ENCODE data around the gene RGMB.

DNA sequence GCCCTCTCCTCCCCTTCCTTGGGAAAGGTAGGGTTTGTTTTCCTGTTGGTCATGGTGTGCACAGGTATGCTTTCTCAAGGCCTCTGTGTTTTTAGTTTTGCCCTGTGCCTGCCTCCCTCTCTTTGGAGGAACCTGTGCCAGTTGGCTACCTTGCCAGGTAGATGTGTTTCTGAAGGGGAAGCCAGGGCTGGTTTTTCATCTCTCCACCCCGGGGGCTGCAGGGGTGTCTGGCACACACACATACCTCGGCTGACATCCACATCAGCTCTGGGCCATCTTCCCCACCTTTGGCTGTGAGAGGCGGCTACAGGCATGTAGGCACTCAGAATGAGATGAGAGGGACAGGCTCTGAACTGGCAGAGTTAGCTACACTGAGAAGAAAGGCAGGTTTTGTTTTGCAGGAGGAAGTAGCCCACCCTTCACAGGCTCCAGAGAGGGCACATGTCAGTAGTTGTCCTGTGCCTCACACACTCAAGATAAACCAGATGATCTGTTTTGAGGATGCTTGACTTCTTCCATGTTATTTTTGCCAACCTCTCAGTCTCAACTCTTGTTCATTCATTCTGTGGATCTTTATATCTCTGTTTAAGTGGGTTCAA, 9.7 kb downstream of the RGMB start:
- TF ChIP-seq, protein P1, sequence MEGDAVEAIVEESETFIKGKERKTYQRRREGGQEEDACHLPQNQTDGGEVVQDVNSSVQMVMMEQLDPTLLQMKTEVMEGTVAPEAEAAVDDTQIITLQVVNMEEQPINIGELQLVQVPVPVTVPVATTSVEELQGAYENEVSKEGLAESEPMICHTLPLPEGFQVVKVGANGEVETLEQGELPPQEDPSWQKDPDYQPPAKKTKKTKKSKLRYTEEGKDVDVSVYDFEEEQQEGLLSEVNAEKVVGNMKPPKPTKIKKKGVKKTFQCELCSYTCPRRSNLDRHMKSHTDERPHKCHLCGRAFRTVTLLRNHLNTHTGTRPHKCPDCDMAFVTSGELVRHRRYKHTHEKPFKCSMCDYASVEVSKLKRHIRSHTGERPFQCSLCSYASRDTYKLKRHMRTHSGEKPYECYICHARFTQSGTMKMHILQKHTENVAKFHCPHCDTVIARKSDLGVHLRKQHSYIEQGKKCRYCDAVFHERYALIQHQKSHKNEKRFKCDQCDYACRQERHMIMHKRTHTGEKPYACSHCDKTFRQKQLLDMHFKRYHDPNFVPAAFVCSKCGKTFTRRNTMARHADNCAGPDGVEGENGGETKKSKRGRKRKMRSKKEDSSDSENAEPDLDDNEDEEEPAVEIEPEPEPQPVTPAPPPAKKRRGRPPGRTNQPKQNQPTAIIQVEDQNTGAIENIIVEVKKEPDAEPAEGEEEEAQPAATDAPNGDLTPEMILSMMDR (IDR thresholded peaks at IDR 0.05; ENCODE audit: poor library complexity, severe bottlenecking), result no peak
- TF ChIP-seq POLR2AphosphoS5 (IDR thresholded peaks at IDR 0.05) (no peak), MXI1 (conservative IDR thresholded peaks at IDR 0.05; ENCODE audit: poor library complexity, severe bottlenecking) (no peak), EZH2 (IDR thresholded peaks at IDR 0.05; ENCODE audit: borderline replicate concordance, insufficient read depth, low read length, poor library complexity, severe bottlenecking) (no peak), RAD21 (conservative IDR thresholded peaks at IDR 0.05) (no peak)
